ENCODE results near the gene ELMO1.
"Not testable (repeated sequence)": the region's sequence is repeated elsewhere in the genome, so short reads cannot be mapped to it uniquely, and the experiment has no call there.

Gene ELMO1

DNA sequence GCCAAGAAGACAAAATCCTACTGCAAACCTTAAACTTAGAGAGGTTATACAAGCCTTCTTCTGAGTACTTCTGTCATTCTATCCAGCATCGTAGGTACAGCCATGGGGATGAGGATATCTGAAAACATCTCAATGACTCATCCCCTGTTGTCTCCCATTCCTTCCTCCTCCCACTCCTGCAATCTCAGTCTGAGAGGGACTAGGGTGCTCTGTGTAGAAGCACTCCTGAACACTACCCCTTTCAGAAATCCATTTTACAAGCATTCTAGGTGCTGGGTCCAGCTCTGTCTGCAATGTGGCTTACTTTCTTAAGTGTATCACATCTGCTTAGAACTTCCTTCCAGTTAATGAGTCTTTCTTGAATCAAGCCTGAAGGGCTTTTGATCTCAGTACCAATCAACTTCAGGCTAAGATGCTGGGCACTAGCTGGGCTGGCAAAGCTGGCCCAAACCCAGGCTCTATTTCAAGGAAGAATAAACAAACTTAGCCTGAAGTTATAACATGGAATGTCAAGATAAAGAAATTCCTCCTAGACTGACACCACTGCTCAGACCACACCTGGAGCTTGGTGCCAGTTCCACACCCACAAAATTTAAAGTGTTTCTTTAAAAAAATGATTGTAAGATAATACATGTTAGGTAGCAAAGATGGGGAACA, 454.1 kb downstream of the ELMO1 start:
- no peak for DNase-seq (ENCODE audit: low read depth in 2 of 3, low spot score in 2 of 3)

DNA sequence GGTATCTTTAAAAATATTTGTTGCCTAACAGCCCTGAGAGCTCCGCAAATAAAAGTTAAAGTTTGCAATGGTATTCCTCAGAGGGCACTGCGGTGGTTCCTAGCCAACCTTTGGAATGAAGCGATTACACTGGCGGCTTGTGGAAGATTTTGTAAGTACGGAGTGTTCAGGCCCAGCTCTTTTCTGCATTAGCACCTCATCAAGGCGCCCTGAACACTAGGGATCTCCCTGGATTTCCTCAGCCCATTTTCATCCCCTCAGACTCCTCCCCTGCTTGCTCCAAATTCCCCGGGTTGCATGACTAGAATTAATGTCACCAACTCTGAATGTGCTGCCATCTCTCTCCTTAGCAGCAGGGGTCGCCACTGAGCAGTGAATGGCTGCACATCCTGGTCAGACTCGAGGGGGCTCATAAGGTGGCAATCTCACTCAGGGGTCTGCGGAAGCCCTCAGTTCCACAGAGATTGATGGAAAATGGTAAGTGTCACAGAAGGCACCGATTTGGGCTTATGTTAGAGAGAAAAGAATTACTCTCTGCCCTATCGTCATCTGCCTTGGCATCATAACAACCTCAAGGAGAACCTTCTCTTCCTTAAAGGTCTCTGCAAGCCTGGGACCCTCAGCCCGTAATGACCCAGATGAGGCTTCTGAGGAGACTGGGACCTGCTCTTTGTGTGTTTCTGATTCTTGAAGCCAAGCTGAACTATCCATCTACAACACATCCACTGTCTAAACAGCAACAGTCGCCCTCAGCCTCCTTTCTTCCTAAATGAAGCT, 461.5 kb downstream of the ELMO1 start:
- DNase-seq (ENCODE audit: low read depth in 2 of 3, low spot score in 2 of 3): peak; percentile 23 to 49 (median 47)

DNA sequence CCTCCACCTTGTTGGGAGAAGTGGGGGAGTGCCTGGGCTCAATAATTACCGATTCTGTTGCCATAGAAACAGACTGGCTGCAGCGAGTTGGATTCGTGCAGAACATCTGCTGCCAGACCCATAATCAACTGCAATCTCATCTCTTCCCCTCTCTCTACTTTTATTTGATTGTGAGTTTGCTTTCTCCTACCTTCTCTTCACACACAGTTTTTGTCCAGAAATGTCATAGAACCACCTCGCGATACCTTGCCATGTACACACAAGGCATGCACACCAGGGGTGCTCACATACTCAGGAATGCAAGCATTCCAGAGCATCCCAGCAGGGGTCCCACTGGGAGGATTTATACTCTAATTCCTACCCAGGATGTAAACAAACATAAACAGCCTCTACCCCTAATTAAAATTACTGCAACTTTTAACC, 462.1 kb downstream of the ELMO1 start:
- no peak for DNase-seq (ENCODE audit: low read depth in 2 of 3, low spot score in 2 of 3)

DNA sequence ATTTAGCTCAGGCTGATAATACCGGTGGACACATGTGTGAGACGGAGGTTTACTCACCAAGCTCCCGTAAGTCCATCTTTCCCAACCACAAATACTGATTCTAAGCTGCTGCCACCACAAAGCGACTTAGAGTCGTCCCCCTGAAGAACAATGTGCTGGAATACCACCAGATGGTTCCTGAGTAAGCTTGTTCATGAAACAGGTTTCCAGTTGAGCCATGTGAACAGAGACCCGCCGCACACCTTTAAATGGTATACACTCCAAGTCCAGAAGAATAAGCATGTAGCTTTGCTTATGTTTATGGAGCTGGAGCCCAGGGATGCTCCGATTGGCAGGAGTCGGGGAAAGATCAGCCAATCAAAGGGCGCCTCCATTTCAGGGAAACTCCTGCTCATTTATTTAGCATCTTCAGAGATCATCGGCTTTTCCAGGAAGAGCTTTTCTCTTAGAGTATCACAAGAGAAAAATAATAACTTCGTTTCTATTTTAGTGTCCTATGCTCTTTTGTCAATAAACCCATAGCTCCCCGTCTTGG, 462.7 kb downstream of the ELMO1 start:
- DNase-seq (ENCODE audit: low read depth in 2 of 3, low spot score in 2 of 3): no peak

DNA sequence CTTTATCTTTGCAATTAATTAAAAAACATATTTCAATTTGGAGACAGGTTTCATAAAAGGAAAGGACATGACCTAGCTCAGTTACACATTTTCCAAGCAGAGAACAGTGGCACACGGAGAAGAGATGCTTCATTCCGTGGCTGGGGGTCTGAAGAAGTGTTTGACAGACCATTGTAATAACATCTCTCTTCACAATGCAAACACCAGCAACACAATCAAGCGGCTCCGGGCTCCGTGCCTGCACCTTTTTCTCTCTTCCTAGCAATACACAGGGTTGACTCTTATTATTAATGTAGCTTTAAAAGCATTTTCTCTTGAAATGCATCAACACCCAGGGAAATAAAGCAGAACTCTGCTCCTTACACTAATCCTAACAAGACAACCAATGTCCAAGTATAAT, 463.3 kb downstream of the ELMO1 start:
- DNase-seq (ENCODE audit: low read depth in 2 of 3, low spot score in 2 of 3): no peak

DNA sequence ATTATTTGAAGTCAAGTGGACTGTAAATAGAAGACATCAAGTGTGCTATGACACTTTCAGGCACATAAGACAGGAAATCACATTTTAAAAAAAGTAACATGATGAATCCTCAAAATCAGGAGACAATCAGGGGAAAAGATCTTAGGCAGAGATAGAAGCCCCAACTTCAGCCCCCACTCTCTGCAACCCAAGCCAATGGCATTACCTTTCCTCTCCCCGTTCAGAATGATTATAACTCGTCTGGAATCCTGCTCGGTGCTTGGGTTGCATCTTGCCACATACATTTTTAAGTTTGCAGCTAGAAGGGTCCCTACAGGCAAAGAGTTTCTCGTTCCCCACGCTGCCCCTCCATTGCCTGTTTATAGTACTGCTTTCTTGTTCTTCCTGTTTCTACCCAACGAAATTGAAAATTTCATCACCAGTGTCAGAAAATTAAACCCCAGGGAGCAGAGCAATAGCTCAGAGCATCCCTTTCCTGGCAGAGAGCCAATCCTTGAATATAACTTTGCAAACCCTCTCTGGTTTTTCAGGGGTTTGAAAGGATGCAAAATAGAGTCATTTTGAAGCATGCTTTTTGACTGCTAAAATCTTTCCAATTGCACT, 463.9 kb downstream of the ELMO1 start:
- no peak for DNase-seq (ENCODE audit: low read depth in 2 of 3, low spot score in 2 of 3)

DNA sequence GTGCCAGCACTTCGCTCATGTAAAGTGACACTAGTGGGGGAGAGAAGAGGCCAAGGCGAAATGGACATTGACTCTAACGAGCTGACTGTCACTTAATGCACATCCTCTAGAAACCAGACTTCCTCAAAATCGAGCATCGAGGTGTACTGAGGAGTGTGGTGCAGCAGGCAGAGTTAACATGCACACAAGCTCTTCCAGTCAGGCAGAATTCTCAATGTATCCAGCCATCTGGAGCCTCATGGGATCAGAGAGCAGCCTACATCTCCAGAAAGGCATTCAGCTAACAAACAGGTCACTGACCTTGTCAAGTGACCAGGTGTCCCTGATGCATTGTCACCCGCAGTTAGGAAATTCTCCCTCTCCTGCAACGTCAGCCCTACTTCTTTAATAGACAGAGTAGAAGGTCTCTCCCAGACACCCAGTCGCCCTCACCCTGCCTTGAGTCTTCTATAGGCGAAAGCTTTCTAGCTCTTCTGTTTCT, 464.6 kb downstream of the ELMO1 start:
- DNase-seq (ENCODE audit: low read depth in 2 of 3, low spot score in 2 of 3): no peak

DNA sequence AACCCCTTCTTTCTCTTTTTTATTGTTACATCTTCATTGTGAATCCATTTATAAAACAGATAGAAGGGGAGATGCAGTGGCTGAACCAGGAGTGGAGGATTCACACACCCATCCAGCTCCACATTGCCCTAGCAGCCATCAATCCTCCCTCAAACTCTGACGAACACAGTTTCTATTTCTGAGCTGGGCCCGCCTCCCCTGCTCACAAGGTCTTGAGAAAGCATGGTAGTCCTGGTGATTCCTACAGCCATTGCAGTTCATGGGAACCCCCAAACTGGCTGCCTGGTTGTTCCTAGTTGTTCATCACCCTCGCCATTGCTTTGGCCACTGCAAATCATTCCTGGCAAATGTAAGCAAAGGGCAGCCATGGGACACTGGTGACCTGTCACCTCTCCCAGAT, 465.9 kb downstream of the ELMO1 start:
- no peak for DNase-seq (ENCODE audit: low read depth in 2 of 3, low spot score in 2 of 3)

DNA sequence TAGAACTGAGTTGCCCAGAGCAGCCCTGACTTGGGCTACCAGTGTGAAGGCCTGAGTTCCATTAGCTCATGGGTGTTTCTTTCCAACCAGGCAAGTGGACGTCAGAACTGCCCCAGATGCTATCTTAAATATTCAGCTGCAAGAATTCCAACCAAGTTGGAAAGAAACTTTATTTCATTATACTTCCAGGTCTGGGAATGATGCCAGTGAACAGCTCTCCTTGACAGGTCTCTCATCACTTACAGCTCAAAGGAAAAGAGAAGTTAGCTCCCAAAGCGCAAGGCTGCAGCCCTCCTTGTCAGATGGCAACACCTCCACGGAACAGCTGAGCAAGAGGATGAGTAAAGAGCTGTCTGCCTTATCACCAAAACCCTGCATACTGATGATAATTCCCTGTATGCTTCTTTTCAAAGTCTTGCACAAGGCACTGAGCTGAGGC, 468.8 kb downstream of the ELMO1 start:
- no peak for DNase-seq (ENCODE audit: low read depth in 2 of 3, low spot score in 2 of 3)

DNA sequence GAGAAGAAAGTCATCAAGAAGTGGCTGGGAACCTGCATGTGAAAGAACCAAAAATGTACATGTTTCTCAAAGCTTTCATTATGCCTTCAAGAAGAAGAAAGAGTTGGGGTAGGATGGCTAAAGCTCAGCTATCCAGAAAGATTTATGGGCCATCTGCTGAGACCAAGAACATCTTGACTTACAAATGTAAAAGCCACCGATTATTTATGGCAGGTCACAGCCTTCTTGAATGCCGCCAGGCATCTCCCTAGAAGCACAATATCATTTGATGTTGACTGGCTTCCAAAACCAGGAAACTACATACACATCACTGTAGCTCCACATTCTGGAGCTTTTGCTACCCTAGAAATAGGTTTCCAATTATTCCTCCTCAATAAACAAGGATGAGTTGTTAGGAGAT, 470.2 kb downstream of the ELMO1 start:
- DNase-seq (ENCODE audit: low read depth in 2 of 3, low spot score in 2 of 3): no peak

DNA sequence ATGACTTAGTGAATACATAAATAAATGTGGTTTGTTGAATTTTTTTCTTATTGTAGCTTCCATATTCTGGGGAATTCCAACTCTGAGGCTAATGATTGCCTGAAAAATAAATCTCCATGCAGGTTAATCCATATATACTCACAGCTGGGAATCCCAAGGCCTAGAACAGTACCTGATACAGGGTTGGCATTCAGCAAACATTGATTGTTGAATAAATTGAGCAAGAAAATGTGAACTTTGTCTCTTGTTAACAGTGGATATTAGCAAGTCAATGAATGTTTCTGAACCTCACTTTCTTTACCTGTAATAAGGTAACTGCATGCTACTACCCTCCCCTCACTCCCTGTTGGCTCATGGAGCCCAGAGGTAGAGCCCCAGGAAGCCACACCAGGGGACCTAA, 470.8 kb downstream of the ELMO1 start:
- DNase-seq (ENCODE audit: low read depth in 2 of 3, low spot score in 2 of 3): no peak

DNA sequence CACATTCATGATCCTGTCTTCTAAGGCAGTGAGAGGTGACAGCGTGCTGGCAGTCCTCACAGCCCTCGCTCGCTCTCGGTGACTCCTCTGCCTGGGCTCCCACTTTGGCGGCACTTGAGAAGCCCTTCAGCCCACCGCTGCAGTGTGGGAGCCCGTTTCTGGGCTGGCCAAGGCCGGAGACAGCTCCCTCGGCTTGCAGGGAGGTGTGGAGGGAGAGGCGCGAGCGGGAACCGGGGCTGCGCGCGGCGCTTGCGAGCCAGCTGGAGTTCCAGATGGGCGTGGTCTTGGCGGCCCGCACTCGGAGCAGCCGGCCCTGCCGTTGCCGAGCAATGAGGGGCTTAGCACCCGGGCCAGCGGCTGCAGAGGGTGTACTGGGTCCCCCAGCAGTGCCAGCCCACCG, 475.1 kb downstream of the ELMO1 start:
- not testable (repeated sequence) for DNase-seq (ENCODE audit: low read depth in 2 of 3, low spot score in 2 of 3)

DNA sequence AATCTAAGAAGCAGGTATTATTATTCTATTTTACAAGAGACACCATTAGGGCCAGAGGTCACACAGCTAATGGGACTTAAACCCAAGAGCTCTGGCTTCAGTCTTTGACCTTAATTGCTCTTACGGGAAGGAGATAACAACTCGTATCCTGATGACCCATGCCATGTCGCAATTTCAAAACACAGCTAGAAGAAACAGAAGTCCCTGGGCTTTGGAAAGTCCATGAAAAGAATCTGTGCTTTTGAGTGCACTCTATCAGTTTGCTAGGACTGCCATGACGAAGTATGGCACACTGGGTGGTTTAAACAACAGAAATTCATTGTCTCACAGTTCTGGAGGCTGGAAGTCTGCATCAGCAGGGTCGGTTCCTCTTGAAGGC, 476.5 kb downstream of the ELMO1 start:
- DNase-seq (ENCODE audit: low read depth in 2 of 3, low spot score in 2 of 3): no peak

DNA sequence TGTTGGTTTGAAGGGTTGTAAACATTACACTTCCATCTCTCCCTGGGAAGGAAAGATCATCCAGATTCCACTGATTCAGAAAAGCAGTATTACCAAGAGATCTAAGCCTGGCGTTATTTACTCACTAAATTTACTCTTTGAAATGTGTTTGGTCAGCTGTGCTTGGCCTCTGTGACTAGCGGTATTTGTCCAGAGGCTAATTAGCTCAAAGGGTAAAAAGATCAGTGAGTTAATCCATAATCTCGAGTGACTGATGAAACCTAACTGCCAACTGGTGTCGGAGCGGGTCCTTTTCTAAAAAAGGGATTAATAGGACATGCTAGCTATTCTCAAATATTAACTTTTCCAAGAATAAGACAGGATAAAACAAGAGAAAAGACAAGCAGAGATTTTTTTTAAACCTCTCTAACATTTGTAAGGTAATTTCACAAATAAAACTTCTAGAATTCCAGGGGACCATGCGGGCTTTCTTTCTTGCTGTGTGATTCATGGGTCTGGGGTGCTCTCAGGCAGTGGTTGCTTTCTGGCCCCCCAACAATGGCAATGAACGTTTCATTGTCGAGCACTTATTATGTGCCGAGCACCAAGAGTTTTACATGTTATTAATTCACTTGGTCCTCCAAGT, 477.0 kb downstream of the ELMO1 start:
- no peak for DNase-seq (ENCODE audit: low read depth in 2 of 3, low spot score in 2 of 3)

DNA sequence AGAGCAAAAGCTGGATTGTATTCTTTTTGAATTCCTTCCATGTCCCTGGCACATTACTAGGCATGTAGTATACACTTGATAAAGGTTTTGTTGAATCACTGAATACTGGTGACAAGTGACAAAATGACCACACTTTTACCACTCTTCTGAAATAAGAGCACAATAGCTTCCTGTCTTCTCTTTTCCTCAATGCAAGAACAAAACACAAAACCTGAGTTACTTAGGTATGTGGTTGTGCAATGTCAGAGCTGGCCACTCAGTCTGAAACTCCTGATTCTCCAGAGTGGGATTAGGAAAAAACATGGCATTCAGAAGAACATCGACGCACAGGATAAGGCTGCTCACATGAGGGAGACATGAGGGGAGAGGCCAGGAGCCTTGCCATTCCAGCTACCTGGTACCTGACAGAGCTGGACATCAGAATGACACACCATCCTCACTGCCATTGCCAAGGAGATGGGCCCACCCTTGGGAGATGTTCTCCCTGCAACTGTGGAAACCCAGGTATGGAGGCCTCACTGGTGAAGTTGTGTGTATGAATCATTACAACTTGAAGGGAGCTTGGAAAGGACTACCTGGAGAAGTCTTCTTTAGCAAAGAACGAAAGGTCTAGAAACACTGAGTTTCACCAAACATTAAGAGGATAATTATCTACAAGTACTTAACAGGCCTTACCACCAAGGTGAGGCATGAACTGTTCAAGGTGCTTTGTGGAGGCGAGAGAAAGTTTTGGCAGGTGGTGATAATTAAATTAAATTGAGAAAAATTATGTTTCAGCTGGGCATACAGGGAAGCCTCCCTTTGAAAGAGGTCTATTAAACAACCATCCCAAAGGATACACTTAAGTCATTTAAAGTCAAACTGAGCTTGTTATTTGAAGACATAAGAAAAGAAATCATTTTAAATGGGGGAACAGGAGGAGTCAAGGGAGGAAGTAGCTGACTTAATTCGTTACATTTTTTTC, 477.8 kb downstream of the ELMO1 start:
- no peak for DNase-seq (ENCODE audit: low read depth in 2 of 3, low spot score in 2 of 3)

DNA sequence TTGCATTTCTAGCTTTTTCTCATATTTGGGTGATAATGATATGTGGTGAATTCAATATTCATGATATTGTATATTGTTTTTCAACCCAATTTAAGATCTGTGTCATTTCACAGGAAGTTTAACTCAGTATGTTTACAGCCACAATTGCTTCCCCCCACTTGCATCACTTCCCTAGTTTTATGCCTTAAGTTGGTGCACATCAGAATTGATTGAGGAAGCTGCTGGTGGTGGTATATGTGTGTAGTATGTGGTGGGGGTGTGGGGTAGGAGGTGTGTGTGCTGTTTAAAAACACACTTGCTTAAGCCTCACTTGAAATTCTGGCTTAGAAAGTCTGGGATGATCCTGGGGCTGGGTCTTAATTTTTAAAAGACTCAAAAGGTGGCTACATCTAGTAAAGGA, 479.3 kb downstream of the ELMO1 start:
- no peak for DNase-seq (ENCODE audit: low read depth in 2 of 3, low spot score in 2 of 3)

DNA sequence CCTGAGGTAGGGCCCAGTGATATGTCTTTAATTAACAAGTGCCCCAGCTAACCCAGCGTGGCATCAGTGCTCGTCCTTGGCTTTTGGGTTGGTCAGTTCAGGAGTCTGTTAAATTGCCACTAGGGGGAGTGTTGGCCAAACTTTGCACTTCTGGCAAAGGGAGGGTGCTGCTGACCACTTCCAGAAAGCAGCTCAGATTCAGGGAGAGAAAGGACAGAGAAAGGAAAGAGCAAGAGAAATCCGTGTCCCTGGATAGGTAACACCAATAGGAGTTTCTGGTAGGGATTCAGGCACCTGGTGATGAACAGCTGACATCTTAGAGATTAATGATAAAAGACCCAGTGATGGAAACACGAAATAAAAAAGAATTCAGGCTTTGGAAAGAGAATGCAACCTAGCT, 481.3 kb downstream of the ELMO1 start:
- DNase-seq (ENCODE audit: low read depth in 2 of 3, low spot score in 2 of 3): no peak

DNA sequence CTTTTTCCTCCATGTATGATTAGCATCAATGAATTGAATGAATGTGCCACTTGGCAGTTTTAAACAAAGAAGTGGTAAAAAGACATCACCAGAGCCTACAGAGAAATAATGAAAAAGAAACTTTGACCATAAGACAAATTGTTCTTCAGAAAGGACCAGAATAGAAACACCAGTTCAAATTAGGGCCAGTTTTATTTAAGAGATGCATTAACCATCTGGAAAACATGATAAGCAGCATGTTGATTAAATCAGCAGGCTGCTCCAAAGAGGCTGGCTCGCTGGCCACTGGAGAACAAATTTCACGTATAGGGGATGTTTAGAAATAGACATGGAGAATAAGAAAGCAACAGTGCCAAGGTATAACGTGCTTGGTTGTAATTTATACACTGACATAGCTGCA, 482.0 kb downstream of the ELMO1 start:
- no peak for DNase-seq (ENCODE audit: low read depth in 2 of 3, low spot score in 2 of 3)

DNA sequence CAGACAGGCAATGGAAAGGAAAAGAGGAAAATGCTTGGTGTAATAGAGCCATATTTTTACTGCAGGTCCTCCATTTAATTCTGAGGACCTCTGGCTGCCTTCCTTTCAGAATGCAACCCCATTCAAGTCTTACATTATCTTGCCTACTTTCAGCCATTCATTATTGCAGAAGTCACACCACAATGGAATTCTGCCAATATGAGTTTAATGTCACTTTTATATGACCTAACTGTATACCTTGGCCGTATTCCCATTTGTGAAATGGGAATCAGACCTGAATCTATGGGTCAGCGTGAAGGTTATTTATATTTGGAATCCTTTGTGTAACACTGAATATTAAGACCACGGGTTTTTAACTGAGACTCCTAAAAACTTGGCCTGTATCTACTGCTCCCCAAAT, 482.6 kb downstream of the ELMO1 start:
- DNase-seq (ENCODE audit: low read depth in 2 of 3, low spot score in 2 of 3): no peak

DNA sequence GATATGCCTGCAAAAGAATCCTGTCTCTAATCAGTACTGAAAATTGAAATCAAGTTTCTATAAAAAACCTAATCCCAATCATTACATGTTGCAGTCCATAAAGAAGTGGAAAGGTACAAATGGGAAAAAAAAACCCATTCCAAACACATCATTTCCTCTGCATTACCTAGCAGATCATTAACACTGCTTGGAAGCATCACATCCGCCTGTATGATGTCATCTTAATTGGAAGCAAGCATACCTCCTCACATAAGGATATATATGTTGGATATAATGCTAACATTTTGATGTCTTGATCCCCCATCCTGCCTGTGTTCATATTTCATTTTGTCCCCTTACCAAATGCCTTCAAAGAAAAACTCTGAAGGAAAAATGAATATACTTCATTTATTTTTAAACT, 483.0 kb downstream of the ELMO1 start:
- no peak for DNase-seq (ENCODE audit: low read depth in 2 of 3, low spot score in 2 of 3)

Measured in activated CD8-positive, alpha-beta memory T cell treated with anti-CD3 and anti-CD28 coated beads for 48 hours (primary cell).